SU-DHL-6 (cell line): Measurements from ENCODE around the gene CRIP2.

ENCODE experiments used
- CTCF ChIP-seq: fragments of 200-600 bp; sonication (generic); IDR thresholded peaks from one replicate; pipeline ENCODE4 v1.5.1; 2017; ENCODE audit warnings: antibody characterized with exemption, mild to moderate bottlenecking, low read length, moderate library complexity; ENCODE audit not compliant: insufficient read depth, poor library complexity, severe bottlenecking
- EZH2phosphoT487 ChIP-seq: fragments of 200-600 bp; sonication (generic), shearing (Covaris generic); conservative IDR thresholded peaks from 2 replicates; pipeline ENCODE4 v1.6.1; 2018; ENCODE audit warnings: mild to moderate bottlenecking, antibody characterized with exemption, low read length, moderate library complexity, mixed read lengths

GRCh38 chr14:105425823-105426247, 48.8 kb upstream of the CRIP2 start:
- no peak for TF ChIP-seq CTCF
- TF ChIP-seq EZH2phosphoT487 = no peak
